ENCODE data around the gene CTRB2.

Gene CTRB2

GRCh38 chr16:75231570-75231969 lies 24.6 kb upstream of the CTRB2 start:
- no peak for TF ChIP-seq POLR2AphosphoS5 (IDR thresholded peaks at IDR 0.05; ENCODE audit: low read depth, low read length)
- TF ChIP-seq SIN3A (IDR thresholded peaks at IDR 0.05; ENCODE audit: borderline replicate concordance, insufficient read depth, low read length), result no peak
- TF ChIP-seq REST (IDR thresholded peaks at IDR 0.05; ENCODE audit: insufficient read depth in 1 of 2, low read depth in 2 of 2, low read length in 2 of 2), result no peak
- TF ChIP-seq TAF1 (IDR thresholded peaks at IDR 0.05; ENCODE audit: borderline replicate concordance, insufficient read depth, low read length), result no peak
- no peak for TF ChIP-seq FOXP2 (optimal IDR thresholded peaks at IDR 0.05; ENCODE audit: borderline replicate concordance, extremely low read depth, extremely low read length, insufficient read depth)

- TF ChIP-seq FOXP2 (optimal IDR thresholded peaks at IDR 0.05; ENCODE audit: borderline replicate concordance, extremely low read depth, extremely low read length, insufficient read depth), result no peak
- no peak for TF ChIP-seq SIN3A (IDR thresholded peaks at IDR 0.05; ENCODE audit: borderline replicate concordance, insufficient read depth, low read length)
- TF ChIP-seq TAF1 (IDR thresholded peaks at IDR 0.05; ENCODE audit: borderline replicate concordance, insufficient read depth, low read length), result no peak
- no peak for TF ChIP-seq POLR2AphosphoS5 (IDR thresholded peaks at IDR 0.05; ENCODE audit: low read depth, low read length)
- no peak for TF ChIP-seq REST (IDR thresholded peaks at IDR 0.05; ENCODE audit: insufficient read depth in 1 of 2, low read depth in 2 of 2, low read length in 2 of 2)
Measured at GRCh38 chr16:75230471-75231110, 23.6 kb upstream of the CTRB2 start.

GRCh38 chr16:75229172-75230031 lies 22.4 kb upstream of the CTRB2 start:
- no peak for TF ChIP-seq FOXP2 (optimal IDR thresholded peaks at IDR 0.05; ENCODE audit: borderline replicate concordance, extremely low read depth, extremely low read length, insufficient read depth)
- no peak for TF ChIP-seq POLR2AphosphoS5 (IDR thresholded peaks at IDR 0.05; ENCODE audit: low read depth, low read length)
- no peak for TF ChIP-seq TAF1 (IDR thresholded peaks at IDR 0.05; ENCODE audit: borderline replicate concordance, insufficient read depth, low read length)
- TF ChIP-seq SIN3A (IDR thresholded peaks at IDR 0.05; ENCODE audit: borderline replicate concordance, insufficient read depth, low read length), result no peak
- TF ChIP-seq REST (IDR thresholded peaks at IDR 0.05; ENCODE audit: insufficient read depth in 1 of 2, low read depth in 2 of 2, low read length in 2 of 2), result no peak

GRCh38 chr16:75228143-75228976 lies 21.4 kb upstream of the CTRB2 start:
- TF ChIP-seq REST (IDR thresholded peaks at IDR 0.05; ENCODE audit: insufficient read depth in 1 of 2, low read depth in 2 of 2, low read length in 2 of 2), result no peak
- TF ChIP-seq POLR2AphosphoS5 (IDR thresholded peaks at IDR 0.05; ENCODE audit: low read depth, low read length), result no peak
- no peak for TF ChIP-seq FOXP2 (optimal IDR thresholded peaks at IDR 0.05; ENCODE audit: borderline replicate concordance, extremely low read depth, extremely low read length, insufficient read depth)
- TF ChIP-seq TAF1 (IDR thresholded peaks at IDR 0.05; ENCODE audit: borderline replicate concordance, insufficient read depth, low read length), result no peak
- no peak for TF ChIP-seq SIN3A (IDR thresholded peaks at IDR 0.05; ENCODE audit: borderline replicate concordance, insufficient read depth, low read length)

All from PFSK-1 (cell line).